DMS79 treated with DMSO at 0.1 percent for 48 hours (cell line): ENCODE data around the gene EVA1C.
"Not testable (repeated sequence)": the region's sequence is repeated elsewhere in the genome, so short reads cannot be mapped to it uniquely, and the experiment has no call there.

Experiments used
- DNase-seq: peaks from one replicate; lab custom pipeline; 2025; lab: John Stamatoyannopoulos, UW

EVA1C gene

GRCh38 chr21:32424674-32425073, 12.2 kb downstream of the EVA1C start:
- DNase-seq, result no peak

- DNase-seq, result no peak
These were observed 13.1 kb downstream of the EVA1C start for GRCh38 chr21:32425628-32426027.

- no peak for DNase-seq
These were observed 13.6 kb downstream of the EVA1C start for GRCh38 chr21:32426066-32426465.

- DNase-seq, result no peak
These were observed 14.1 kb downstream of the EVA1C start for GRCh38 chr21:32426592-32427051.

GRCh38 chr21:32427958-32428623, 15.6 kb downstream of the EVA1C start:
- no peak for DNase-seq

GRCh38 chr21:32432982-32433660, 20.6 kb downstream of the EVA1C start:
- DNase-seq, result not testable (repeated sequence)

- no peak for DNase-seq
These were observed 25.2 kb downstream of the EVA1C start for GRCh38 chr21:32437729-32438128.

GRCh38 chr21:32442566-32443318, 30.2 kb downstream of the EVA1C start:
- no peak for DNase-seq

- DNase-seq, result no peak
These were observed 32.6 kb downstream of the EVA1C start for GRCh38 chr21:32445101-32445500.

- DNase-seq, result not testable (repeated sequence)
These were observed 33.9 kb downstream of the EVA1C start for GRCh38 chr21:32446440-32446839.

GRCh38 chr21:32447224-32447623, 34.7 kb downstream of the EVA1C start:
- no peak for DNase-seq

- no peak for DNase-seq
These were observed 36.5 kb downstream of the EVA1C start for GRCh38 chr21:32448803-32449594.

GRCh38 chr21:32450881-32451701, 38.6 kb downstream of the EVA1C start:
- DNase-seq, result not testable (repeated sequence)

- DNase-seq, result not testable (repeated sequence)
These were observed 39.7 kb downstream of the EVA1C start for GRCh38 chr21:32452191-32452590.

GRCh38 chr21:32452641-32453040, 40.1 kb downstream of the EVA1C start:
- DNase-seq, result no peak

GRCh38 chr21:32455548-32455947, 43.0 kb downstream of the EVA1C start:
- DNase-seq, result no peak

- no peak for DNase-seq
These were observed 44.0 kb downstream of the EVA1C start for GRCh38 chr21:32456497-32456918.

- DNase-seq, result no peak
These were observed 44.9 kb downstream of the EVA1C start for GRCh38 chr21:32457360-32457840.

- DNase-seq, result no peak
These were observed 45.5 kb downstream of the EVA1C start for GRCh38 chr21:32457962-32458361.

- DNase-seq, result no peak
These were observed 47.5 kb downstream of the EVA1C start for GRCh38 chr21:32459972-32460371.

GRCh38 chr21:32461503-32461902, 49.0 kb downstream of the EVA1C start:
- DNase-seq, result no peak
